GM18873 (cell line): ENCODE data around the gene SCAMP1.
"Not testable (repeated sequence)": the region's sequence is repeated elsewhere in the genome, so short reads cannot be mapped to it uniquely, and the experiment has no call there.

Experiments
- ATAC-seq: cut with Tn5 transposase; IDR thresholded peaks from one replicate; pipeline ENCODE4 v1.9.1; 2021; ENCODE audit warnings: mild to moderate bottlenecking, moderate library complexity, moderate number of reproducible peaks; ENCODE audit not compliant: unreplicated experiment, low FRiP score

The SCAMP1 gene

DNA sequence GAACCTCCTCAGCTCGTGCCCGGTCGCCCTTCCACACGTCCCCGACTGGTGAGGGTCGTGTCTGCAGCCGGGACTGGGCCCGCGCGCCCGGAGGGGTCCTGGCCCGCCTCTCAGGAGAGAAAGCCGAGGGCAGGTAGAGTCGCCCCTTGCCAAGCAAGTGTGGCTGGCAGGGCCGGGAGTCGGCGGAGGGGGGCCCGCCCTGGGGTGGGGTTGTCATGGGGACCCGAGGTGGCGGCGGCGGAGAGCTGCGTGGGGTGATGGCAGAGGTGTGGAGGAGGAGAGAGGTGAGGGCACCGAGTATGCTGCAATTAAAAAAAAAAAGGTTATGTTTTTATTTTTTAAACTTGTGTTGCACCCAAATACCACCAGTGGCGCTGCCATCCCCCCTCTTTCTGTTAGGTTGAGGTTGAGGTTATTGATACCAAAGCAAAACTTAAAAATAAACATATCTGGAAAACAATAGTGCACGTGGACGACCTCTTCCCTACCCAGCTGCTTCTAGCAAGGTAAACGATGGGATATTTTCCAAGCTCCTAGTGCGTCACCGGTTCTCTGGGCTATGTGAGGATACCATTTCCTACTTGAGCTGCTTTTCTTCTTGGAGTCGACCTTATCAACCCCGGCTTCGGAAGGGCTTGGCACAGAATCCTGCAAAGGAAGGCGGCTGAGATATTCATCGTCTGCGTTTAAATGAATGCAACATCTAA, 660 bp downstream of the SCAMP1 start:
- peak; percentile 28 for ATAC-seq

DNA sequence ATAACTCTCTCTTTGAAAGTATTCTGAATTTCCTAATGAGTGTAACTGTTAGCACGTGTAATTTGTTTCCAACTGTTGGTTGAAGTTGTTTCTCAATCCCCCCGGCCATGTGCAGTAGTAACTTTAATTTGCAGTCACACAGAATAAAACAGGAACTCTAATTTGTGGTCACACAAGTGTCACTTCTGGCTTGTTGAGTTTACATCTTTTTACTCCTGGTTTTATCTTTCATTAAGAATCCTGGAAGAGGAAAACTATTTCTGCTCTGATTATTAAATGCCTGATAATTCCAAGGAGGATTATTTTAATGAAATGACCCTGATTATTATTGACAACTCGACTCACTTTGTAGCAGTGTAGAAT, 1.2 kb downstream of the SCAMP1 start:
- no peak for ATAC-seq

DNA sequence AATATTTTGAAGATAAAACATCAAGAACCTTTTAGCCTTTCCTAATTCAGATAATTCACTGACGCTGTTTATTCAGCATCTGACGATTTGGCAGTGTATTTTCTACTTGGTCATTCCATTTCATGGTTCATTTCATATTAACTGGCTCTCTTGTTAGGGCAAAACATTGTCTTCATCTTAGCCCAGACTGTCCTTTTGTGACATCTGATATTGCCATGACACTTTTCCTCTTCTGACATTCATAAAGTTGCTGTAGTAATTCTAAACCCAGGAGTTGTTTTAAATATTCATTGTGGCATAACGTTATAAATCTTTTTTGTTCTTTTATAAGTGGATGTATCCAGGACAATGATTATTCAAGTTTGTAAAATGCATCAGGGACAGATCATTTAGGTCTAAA, 1.8 kb downstream of the SCAMP1 start:
- ATAC-seq, result no peak

DNA sequence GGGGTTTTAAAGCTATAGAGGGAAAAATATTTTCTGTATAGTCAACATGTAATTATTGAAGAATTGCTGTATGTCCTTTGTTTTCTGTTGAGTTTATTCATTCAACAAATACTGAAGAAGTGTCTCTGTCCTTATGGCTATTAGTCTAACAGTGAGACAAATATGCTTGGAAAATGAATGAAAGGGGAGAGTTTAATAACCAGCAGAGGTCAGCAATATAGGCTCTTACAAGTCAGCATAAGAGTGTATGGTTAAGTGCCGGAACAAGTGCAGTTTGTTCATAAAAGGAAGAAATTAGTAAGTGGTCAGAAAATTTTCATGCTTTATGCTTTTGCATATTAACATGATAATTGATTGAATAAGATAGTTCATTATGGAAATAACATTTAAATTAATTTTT, 3.6 kb downstream of the SCAMP1 start:
- ATAC-seq, result no peak

DNA sequence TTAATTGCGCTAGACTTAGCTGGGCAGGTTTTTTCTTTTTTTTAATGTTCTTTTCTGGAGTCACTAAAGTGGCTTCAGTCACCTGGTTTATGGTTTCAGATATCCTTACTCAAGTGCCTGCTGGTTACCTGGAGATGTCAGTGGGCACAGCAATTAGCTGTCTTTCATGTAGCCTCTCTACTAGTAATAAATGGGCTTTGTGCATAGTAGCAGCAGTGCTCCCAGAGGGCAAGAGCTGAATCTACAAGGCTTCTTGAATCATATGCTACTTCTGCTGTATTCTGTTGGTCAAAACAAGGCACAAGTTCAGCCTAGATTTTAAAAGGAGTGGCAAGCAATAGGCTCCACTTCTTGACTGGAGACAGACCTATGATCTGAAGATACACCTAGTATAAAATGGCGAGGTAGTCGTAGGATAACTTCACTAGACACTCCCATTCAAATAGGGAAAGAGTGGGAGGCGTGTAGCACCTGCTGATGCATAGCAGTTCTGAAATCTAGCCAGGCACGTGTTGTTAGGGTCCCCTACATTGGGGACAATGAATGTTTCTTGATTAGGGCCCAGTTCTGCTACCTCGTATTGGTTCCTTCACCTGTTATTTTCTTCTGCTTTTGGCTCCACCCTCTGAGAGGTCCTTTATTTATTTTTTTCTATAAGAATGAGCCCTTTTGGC, 7.0 kb downstream of the SCAMP1 start:
- ATAC-seq, result no peak

DNA sequence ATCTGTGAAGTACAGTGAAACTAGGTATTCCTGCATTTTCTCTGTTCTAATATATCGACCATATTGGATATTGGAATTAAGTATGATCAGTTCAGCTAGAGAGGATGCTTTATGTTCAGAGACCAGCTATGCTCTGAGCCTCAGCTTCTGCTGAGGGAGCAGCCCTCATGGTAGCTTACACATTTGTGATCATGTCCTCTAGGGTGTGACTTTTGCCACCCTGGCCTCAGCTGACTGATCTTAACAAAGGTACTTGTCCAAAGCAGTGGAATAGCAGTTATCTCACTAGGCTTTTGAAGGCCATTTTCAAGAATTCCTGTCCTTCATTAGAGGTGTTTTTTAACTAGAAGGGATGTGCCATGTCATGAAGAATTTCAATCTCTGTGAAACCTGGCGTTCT, 9.3 kb downstream of the SCAMP1 start:
- no peak for ATAC-seq

DNA sequence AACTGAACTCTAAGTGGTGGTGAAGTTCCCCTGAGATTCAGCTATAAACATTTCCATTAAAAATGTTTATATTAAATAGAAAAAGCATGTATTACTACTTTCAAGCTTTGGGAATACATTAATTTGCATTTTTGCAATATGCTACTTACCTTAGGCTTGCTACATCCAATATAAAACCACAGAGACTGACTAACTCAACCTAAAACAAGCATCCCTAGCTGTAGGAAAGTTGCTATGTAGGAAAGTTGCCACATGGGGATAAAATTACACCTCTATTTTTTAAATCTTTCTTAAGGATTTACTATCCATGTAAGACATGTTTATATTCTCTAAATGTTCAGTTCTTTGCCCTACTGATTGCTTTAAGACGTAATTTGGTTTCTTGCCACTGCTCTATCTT, 12.8 kb downstream of the SCAMP1 start:
- ATAC-seq, result no peak

DNA sequence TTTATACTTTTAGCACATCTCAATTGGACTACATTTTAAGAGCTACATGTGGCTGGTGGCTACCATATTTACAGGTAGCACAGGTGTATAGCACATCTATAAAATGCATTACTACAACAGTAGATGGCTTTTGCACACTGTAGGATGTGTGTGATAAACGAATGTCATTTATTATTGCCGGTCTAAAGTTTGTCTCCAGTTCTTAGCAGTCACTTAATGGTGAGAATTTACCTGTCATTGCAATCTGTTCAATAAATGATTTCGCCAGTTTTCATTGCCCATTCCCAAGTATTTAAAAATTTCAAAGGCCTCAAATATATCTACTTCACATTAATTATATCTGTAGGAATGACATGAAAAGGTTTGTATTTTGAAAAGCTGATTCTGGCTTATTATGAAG, 15.9 kb downstream of the SCAMP1 start:
- no peak for ATAC-seq

DNA sequence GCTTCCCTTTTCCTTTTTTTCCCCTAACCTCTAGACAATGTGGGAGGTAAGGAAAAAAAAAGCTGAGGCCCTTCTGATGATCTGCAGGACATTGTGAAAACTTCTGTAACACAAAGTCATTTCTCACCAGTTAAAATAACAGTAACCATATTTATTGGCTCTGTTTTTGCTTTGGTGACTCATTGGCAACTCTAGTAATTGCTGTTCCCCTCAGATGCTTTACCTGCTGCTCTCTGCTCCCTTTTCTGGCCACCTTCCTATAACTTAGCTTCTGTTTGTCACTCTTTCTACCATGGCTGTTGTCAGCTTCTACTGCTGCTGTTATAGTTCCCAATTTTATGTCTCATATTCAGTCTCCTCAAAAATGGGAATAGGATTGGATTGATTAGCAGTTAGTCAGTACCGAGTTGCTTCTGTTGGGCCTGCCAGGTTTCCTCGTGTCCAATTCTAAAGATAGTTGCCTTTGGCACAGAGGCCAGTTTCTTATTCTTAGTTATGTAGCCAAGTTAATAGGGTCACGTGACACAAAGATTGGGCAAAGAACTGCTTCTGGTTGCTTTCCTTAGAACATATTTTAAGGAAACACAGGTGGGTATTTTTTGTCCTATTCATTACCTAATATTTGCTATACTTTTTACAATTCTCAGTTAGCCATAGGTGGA, 16.8 kb downstream of the SCAMP1 start:
- ATAC-seq, result no peak

DNA sequence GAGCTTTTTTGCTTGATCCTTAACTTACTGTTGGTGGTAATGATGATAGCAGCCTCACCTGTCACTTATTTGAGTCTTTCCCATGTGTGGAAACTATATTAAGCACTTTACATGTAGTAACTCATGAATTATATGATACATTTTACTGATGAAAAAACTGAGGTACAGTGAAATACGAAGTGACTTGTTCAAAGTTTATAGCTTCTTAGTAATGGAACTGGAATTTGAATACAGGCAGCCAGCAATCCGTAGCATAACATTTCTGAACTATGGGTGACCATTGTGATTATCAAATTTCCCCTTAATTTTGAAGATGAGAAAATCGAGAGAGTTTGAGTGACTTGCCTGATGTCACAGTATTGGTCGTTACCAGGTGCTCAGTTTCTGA, 17.3 kb downstream of the SCAMP1 start:
- ATAC-seq, result no peak

DNA sequence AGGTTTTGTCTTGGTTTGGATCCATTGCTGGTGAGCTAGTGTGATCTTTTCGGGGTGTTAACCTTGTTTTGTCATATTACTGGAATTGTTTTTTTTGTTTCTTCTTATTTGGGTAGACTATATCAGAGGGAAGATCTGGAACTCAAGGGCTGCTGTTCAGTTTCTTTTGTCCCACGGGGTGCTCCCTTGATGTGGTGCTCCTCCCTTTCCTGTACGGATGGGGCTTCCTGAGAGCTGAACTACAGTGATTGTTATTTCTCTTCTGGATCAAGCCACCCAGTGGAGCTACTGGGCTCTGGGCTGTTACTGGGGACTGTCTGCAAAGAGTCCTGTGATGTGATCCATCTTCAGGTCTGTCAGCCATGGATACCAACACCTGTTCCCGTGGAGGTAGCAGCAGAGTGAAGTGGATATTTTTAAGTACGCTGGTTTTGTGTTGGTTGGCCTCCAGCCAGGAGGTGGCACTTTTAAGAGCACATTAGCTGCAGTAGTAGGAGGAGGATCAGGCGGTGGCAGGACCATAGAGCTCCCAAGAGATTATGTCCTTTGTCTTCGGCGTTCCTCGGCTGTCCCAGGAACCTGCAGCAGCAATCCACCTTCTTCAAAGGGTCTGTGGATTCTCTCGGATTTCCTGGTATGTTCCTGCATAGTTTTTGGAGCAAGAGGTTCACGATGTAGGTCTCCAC, 27.2 kb downstream of the SCAMP1 start:
- no peak for ATAC-seq

DNA sequence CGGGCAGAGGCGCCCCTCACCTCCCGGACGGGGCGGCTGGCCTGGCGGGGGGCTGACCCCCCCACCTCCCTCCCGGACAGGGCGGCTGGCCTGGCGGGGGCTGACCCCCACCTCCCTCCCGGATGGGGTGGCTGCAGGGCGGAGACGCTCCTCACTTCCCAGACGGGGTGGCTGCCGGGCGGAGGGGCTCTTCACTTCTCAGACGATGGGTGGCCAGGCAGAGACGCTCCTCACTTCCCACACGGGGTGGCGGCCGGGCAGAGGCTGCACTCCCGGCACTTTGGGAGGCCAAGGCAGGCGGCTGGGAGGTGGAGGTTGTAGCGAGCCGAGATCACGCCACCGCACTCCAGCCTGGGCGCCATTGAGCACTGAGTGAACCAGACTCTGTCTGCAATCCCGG, 30.9 kb downstream of the SCAMP1 start:
- ATAC-seq, result not testable (repeated sequence)

DNA sequence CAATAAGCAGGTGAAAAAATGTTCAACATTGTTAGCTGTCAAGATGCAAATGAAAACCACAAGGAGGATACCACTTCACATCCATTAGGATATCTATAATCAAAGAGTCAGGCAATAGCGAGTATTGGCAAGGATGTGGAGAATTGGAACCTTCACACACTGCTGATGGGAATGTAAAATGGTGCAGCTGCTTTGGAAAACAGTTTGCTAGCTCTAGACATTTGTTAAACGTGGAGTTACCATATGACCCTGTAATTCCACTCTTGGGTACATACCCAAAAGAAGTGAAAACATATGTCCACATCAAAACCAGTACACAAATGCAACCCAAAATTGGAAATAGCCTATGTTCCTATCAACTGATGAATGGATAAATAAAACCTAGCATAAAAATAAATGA, 37.4 kb downstream of the SCAMP1 start:
- ATAC-seq, result no peak

DNA sequence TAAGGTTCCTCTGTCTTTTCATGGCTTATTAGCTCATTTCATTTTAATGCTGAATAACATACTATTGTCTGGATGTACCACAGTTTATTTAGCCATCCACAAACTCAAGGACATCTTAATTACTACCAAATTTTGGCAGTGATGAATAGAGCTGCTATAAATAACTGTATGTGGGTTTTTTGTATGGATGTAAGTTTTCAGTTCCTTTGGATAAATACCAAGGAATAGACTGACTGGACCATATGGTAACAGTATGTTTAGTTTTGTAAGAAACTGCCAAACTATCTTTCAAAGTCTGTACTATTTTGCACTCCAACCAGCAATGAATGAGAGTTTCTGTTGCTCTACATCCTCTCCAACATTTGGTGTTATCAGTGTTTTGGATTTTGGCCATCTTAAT, 38.7 kb downstream of the SCAMP1 start:
- no peak for ATAC-seq

DNA sequence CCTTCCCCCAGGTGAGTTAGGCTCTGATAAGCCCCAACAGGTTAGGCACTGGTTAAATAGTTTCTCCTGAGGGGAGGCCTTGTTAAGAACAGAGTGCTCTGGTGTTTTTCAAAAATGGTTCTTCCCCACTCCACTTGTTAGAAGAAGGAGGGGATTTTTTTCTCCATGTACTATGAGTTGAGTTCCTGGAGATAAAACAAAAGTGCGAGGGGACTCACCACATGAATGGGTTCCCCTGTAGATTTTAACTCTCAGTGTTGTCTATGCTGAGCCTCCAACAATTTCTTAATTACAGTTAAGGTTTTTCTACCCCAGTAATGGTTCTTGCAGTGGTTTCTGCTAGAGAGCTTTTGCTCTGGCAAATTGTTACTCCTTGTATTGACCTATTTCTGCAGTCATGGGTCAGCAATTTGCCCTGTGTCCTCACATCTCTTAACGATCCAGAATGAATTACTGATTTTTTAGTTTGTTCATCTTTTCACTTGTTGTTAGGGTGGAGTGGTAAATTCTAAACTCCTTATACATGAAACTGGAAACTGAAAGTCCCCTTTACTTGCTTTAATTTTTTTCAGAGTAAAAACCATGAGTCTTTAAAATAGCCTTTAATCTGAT, 44.4 kb downstream of the SCAMP1 start:
- ATAC-seq, result no peak

DNA sequence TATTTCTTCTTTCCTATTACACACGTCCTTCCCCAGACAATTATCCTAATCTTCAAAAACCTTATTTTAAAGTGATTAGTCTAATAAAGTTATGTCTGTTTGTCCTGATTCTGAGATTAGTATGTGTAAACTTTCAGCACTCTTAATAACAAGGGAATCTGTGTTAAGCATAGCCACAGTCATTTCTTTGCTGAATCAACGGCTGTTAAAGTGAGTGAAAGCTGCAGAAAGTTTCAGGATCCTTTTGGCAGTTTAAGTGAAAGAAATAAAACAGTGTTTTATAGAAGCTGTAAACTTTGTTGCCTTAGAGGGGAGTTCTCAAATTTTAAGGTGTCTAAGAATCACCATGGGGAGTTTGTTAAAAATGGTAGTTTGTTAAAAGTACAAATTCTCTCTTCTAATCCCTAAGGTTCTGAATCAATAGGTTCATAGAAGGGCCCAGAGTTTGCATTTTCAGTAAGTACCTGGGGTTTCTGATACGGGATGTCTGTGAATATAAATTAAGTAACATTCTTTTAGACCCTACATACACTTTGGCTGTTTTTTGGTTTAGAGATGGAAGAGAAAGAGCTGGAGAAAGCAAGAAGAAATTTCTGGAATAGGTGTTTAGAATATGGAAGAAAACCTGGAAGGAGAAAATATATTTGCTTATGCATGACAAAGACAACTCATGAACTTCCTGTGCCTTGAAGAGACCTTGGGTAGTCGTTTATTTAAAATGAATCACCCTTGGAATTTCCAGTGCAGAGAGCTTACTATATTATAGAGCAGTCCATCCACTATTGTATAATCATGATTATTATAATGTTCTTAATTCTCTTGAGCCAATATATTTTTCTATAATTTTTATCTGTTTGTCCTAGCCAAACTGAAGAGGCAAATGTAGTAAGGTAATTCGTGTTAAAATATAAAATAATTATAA, 45.7 kb downstream of the SCAMP1 start:
- ATAC-seq, result no peak

DNA sequence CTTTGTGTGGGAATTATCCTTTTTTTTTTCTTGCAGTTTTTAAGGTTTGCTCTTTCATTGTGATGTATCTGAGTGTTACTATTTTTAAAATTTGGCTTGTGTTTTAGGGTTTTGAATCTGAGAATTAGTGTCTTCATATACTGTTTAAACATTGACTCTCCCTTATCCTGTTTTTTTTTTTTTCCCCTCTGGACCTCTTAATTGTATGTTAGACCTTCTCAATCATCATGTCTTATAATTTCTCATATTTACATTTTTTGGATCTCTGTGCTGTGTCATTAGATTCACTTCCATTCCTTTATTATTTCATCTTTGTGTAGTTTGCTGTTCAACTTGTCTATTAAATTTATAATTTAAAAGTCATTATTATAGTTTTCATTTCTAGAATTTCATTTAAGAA, 47.0 kb downstream of the SCAMP1 start:
- no peak for ATAC-seq

DNA sequence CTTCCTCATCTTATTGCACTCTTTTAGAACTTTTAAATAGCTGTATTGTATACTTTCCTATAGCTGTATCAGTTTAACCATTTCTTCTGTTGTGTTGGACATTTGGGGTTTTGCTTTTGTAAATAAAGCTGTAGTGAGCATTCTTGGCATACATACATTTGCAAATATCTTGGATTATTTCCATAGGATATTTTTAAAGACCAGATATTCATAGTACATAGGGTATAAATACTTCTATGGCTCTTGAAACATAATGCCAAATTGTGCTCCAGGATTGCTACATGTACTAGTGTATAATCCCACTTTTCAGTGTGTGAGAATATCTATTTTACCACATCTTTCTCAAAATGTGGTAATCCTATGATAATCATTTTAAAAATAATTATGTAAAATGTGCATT, 51.2 kb downstream of the SCAMP1 start:
- no peak for ATAC-seq

DNA sequence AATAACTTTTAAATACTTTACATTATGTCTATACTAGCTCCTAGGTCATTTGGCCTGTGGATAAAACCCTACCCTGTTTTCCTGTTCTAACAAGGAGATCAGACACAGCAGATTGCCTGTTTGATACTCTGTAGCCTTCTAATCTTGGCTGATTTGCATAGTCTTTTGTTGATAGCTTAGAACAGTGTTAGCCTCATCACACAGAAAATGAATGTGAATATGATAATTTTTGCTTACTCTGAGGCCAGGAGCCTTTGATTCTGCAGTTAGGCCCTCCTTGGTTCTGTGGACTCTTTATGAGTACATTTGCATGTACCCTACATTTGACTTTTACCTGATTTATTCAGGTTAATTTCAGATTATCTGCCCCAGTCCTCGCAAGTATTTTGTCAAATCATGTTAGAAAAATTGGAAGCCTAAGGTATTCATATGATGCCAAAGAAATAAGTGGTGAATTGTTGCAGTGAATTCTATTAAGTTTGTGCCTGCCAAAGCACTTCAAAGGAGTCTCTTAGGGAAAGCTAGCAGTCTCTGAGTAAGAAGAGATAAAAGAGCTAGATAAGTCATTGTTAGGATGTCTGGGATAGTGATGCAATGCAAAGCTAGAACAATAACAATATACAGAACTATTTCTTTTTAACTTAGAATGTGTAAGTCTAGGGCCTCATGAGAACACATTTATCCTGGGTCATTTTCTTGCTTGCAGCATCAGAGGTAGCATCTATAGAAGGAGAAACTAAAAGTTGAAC, 56.4 kb downstream of the SCAMP1 start:
- no peak for ATAC-seq
